CD14-positive monocyte (primary cell): ENCODE results near the gene SEZ6L. TPM values are rescaled to one million over a fixed set of nuclear protein-coding genes. Genes with fewer than 3 reads are reported as not detected.

Experiments used
- DNase-seq, 3 donors: peaks; one replicate each; pipeline ENCODE4 v3.0.0-alpha.2; 2011 to 2022
- H2AFZ ChIP-seq: 2 replicates; pipeline ENCODE4 v1.6.0; 2012; ENCODE audit warnings: mild to moderate bottlenecking, low read depth, low read length, inconsistent platforms; ENCODE audit not compliant: insufficient read depth, poor library complexity, severe bottlenecking
- H3K27ac ChIP-seq, 2 donors: 1 replicate in 1 of 2; 2 replicates in 1 of 2; pipeline ENCODE4 v1.5.1; 2012 to 2013; ENCODE audit warnings: low read length in 2 of 2, control low read depth in 1 of 2, inconsistent platforms in 1 of 2, low read depth in 1 of 2, mild to moderate bottlenecking in 1 of 2
- H3K27me3 ChIP-seq, 2 donors: one replicate each; pipeline versions ENCODE4 v1.6.0 to v1.6.1; 2011 to 2013; ENCODE audit warnings: low read length in 2 of 2; ENCODE audit not compliant: control insufficient read depth in 2 of 2, insufficient read depth in 2 of 2
- H3K36me3 ChIP-seq, 2 donors: replicated peaks in 1 of 2; 1 replicate in 1 of 2; 2 replicates in 1 of 2; pipeline versions ENCODE4 v1.5.1 to v1.6.1; 2012 to 2013; ENCODE audit warnings: low read length in 2 of 2, control low read depth in 1 of 2, inconsistent platforms in 1 of 2, mild to moderate bottlenecking in 1 of 2; ENCODE audit not compliant: insufficient read depth in 2 of 2, control insufficient read depth in 1 of 2
- H3K4me1 ChIP-seq, 2 donors: 1 replicate in 1 of 2; 2 replicates in 1 of 2; pipeline versions ENCODE4 v1.5.1 to v1.6.1; 2012 to 2013; ENCODE audit warnings: low read length in 2 of 2, control low read depth in 1 of 2, inconsistent platforms in 1 of 2, mild to moderate bottlenecking in 1 of 2, moderate library complexity in 1 of 2; ENCODE audit not compliant: insufficient read depth in 2 of 2, control insufficient read depth in 1 of 2
- H3K4me2 ChIP-seq: replicated peaks from 2 replicates; pipeline ENCODE3; 2012; ENCODE audit warnings: low read length, moderate library complexity, mild to moderate bottlenecking; ENCODE audit not compliant: poor library complexity, severe bottlenecking; ENCODE audit errors: extremely low read depth
- H3K4me3 ChIP-seq, 3 experiments: fragments of 200-600 bp in 1 of 3; sonication (generic) in 1 of 3; replicated peaks in 1 of 3; 1 replicate in 2 of 3; 2 replicates in 1 of 3; pipeline ENCODE4 v1.5.1; 2011 to 2013; ENCODE audit warnings: low read length in 3 of 3, mild to moderate bottlenecking in 3 of 3, control low read depth in 2 of 3, low read depth in 2 of 3, inconsistent platforms in 1 of 3, moderate library complexity in 1 of 3
- H3K79me2 ChIP-seq: 2 replicates; pipeline ENCODE4 v1.6.0; 2012; ENCODE audit warnings: mild to moderate bottlenecking, control low read depth, inconsistent platforms, low read length, moderate library complexity; ENCODE audit not compliant: insufficient read depth
- H3K9ac ChIP-seq: 2 replicates; pipeline ENCODE4 v1.6.0; 2017; ENCODE audit warnings: low read length, mild to moderate bottlenecking; ENCODE audit not compliant: insufficient read depth, poor library complexity, severe bottlenecking
- H3K9me3 ChIP-seq, 2 donors: replicated peaks in 1 of 2; 1 replicate in 1 of 2; 2 replicates in 1 of 2; pipeline versions ENCODE4 v1.5.1 to v1.6.1; 2012 to 2013; ENCODE audit warnings: low read length in 2 of 2, control low read depth in 1 of 2; ENCODE audit not compliant: control insufficient read depth in 1 of 2, insufficient read depth in 1 of 2
- H4K20me1 ChIP-seq: 2 replicates; pipeline ENCODE4 v1.6.0; 2012; ENCODE audit warnings: mild to moderate bottlenecking, low read length, control low read depth, moderate library complexity; ENCODE audit not compliant: insufficient read depth
- H3K27ac Mint-ChIP-seq, 7 donors: one replicate each; pipeline ENCODE4 v1.8.0; 2020; ENCODE audit warnings: mild to moderate bottlenecking in 7 of 7, mixed read lengths in 7 of 7, moderate library complexity in 6 of 7, inconsistent platforms in 2 of 7
- H3K27me3 Mint-ChIP-seq, 3 donors: one replicate each; pipeline ENCODE4 v1.8.0; 2021 to 2022; ENCODE audit warnings: low read depth in 3 of 3, mild to moderate bottlenecking in 3 of 3, mixed read lengths in 3 of 3, moderate library complexity in 3 of 3, inconsistent platforms in 1 of 3
- H3K36me3 Mint-ChIP-seq, 2 donors: one replicate each; pipeline ENCODE4 v1.8.0; 2020; ENCODE audit warnings: mixed read lengths in 2 of 2, inconsistent platforms in 1 of 2, mild to moderate bottlenecking in 1 of 2
- H3K4me1 Mint-ChIP-seq: one replicate; pipeline ENCODE4 v1.8.0; 2020; ENCODE audit warnings: mild to moderate bottlenecking, mixed read lengths
- H3K4me3 Mint-ChIP-seq, 2 donors: one replicate each; pipeline ENCODE4 v1.8.0; 2020; ENCODE audit warnings: mild to moderate bottlenecking in 2 of 2, mixed read lengths in 2 of 2, moderate library complexity in 1 of 2
- H3K9me3 Mint-ChIP-seq, 7 donors: one replicate each; pipeline ENCODE4 v1.8.0; 2020 to 2022; ENCODE audit warnings: mixed read lengths in 7 of 7, mild to moderate bottlenecking in 6 of 7, moderate library complexity in 6 of 7, inconsistent platforms in 2 of 7
- WGBS: methylation state at CpG from one replicate; pipeline ENCODE4 v1.1.5; 2013; ENCODE audit warnings: missing lambda C conversion rate; ENCODE audit not compliant: insufficient coverage; 5-methylcytosine and 5-hydroxymethylcytosine counted together
- intact Hi-C, 2 donors: fragments of 100-400 bp; cut with micrococcal nuclease; formaldehyde crosslinking; loops; one replicate each; pipeline versions ENCODE4 v1.15.0 to v1.15.1; 2023
- polyA plus RNA-seq, 3 donors: library from polyadenylated mRNA; depleted of rRNA in 1 of 3; unstranded in 2 of 3; stranded (reverse) in 1 of 3; fragments of 300-500 nt in 2 of 3; fragments of >200 nt in 1 of 3; fragmentation: Illumina TruSeq in 2 of 3; gene quantifications; 1 replicate in 2 of 3; 2 replicates in 1 of 3; pipeline ENCODE4 v1.2.3, GENCODE V29; 2012 to 2021
- TF ChIP-seq, protein P1 (sequence below): fragments of 200-600 bp; IDR thresholded peaks from one replicate; pipeline ENCODE4 v1.8.0; 2022; ENCODE audit warnings: antibody characterized with exemption, mild to moderate bottlenecking

SEZ6L gene
- polyA plus RNA-seq, 3 donors: 0.43 to 2.8 (median 0.71) TPM

DNA sequence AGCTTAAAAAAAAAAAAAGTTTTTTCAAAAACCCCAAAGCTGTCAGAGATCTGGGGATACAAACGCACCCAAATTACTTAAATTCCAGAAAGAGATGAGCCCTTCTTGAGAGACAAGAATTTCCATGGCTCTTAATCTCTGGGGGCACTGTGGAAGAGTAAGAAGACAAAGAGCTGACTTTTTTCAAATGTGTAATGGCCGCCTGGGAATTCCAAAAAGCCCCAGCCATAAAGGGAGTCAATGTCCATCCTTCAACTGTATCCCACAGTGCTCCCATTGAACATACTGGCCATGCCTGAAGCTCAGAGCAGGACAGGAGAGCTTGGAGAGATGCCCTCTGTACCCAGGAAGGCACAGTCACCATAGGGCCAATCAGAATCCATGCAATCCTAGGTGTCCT is 222.4 kb downstream of the SEZ6L start:
- Histone ChIP-seq H2AFZ (no peak overlapping the region), H3K36me3 (no peaks in the 10 kb centered on the region), H3K9ac (no peak overlapping the region), H3K4me2 (no peak overlapping the region), H3K4me1 (no peaks in the 10 kb centered on the region), H3K27ac (no peak overlapping the region), H3K4me3 (no peak overlapping the region), H4K20me1 (no peaks in the 10 kb centered on the region), H3K79me2 (no peaks in the 10 kb centered on the region), H3K27me3 (no peaks in the 10 kb centered on the region), H3K9me3 (no peaks in the 10 kb centered on the region)
- 100% methylated on average over 1 of the region's 2 CpGs for WGBS
- peaks cover 0 to 9% (median 2%) of the 10 kb centered on the region in 3 donors for H3K27me3 Mint-ChIP-seq
- H3K4me3 Mint-ChIP-seq: no peak overlapping the region
- no peaks in the 10 kb centered on the region for H3K9me3 Mint-ChIP-seq
- DNase-seq: no peak
- no peak overlapping the region for H3K27ac Mint-ChIP-seq
- intact Hi-C loops: loop anchor here in 1 of 2 donors (10.0 kb wide), 1 partner anchor 263 kb away; the partner anchor contains the start of gene MIAT
- H3K4me1 Mint-ChIP-seq: no peaks in the 10 kb centered on the region
- TF ChIP-seq, protein P1, sequence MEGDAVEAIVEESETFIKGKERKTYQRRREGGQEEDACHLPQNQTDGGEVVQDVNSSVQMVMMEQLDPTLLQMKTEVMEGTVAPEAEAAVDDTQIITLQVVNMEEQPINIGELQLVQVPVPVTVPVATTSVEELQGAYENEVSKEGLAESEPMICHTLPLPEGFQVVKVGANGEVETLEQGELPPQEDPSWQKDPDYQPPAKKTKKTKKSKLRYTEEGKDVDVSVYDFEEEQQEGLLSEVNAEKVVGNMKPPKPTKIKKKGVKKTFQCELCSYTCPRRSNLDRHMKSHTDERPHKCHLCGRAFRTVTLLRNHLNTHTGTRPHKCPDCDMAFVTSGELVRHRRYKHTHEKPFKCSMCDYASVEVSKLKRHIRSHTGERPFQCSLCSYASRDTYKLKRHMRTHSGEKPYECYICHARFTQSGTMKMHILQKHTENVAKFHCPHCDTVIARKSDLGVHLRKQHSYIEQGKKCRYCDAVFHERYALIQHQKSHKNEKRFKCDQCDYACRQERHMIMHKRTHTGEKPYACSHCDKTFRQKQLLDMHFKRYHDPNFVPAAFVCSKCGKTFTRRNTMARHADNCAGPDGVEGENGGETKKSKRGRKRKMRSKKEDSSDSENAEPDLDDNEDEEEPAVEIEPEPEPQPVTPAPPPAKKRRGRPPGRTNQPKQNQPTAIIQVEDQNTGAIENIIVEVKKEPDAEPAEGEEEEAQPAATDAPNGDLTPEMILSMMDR: no peak
- H3K36me3 Mint-ChIP-seq: no peaks in the 10 kb centered on the region

DNA sequence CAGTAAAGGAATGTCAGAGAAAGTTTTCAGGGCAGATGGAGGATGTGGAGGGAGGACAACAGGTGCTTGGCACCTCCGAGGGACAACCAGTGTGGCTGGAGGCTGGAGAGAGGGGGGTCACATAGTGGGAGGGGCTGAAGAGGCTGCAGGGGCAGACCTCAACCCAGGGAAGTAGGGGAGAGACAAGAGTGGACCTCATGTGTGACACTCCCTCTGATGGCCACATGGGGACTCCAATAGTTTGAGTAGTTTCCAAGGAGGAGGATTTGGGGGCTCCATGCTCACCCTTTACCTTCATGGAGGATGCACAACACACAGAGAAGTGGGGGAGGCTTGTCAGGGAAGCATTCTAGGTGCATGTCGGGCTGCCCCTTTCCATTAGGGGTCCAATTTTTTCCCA is 224.7 kb downstream of the SEZ6L start:
- peaks cover 0 to 5% (median 0%) of the 10 kb centered on the region in 3 donors for H3K27me3 Mint-ChIP-seq

More for the DNA sequence above, 224.7 kb downstream of the SEZ6L start:
- Histone ChIP-seq H3K4me3 (no peak overlapping the region), H2AFZ (no peak overlapping the region), H3K27ac (no peak overlapping the region), H4K20me1 (no peaks in the 10 kb centered on the region), H3K9me3 (no peaks in the 10 kb centered on the region), H3K79me2 (no peaks in the 10 kb centered on the region), H3K27me3 (no peaks in the 10 kb centered on the region), H3K9ac (no peak overlapping the region), H3K36me3 (no peaks in the 10 kb centered on the region), H3K4me1 (no peaks in the 10 kb centered on the region), H3K4me2 (no peak overlapping the region)
- H3K36me3 Mint-ChIP-seq: no peaks in the 10 kb centered on the region
- H3K4me3 Mint-ChIP-seq: no peak overlapping the region
- H3K27ac Mint-ChIP-seq: no peak overlapping the region
- no peaks in the 10 kb centered on the region for H3K9me3 Mint-ChIP-seq
- TF ChIP-seq, protein P1: peak; percentile 27
- peaks cover 2% of the 10 kb centered on the region for H3K4me1 Mint-ChIP-seq
- no peak for DNase-seq
- intact Hi-C loops: loop anchor here in 1 of 2 donors (10.0 kb wide), 1 partner anchor 261 kb away; the partner anchor contains the start of gene MIAT
- WGBS: 63% methylated on average over 2 of the region's 2 CpGs
